ENCODE results near the gene HNRNPUL2. TPM values are rescaled to one million over a fixed set of nuclear protein-coding genes. Genes with fewer than 3 reads are reported as not detected.
"Not testable (repeated sequence)": the region's sequence is repeated elsewhere in the genome, so short reads cannot be mapped to it uniquely, and the experiment has no call there.

HNRNPUL2 gene
- total RNA-seq, 1 donor from 2014 or later: 30.9 TPM

DNA sequence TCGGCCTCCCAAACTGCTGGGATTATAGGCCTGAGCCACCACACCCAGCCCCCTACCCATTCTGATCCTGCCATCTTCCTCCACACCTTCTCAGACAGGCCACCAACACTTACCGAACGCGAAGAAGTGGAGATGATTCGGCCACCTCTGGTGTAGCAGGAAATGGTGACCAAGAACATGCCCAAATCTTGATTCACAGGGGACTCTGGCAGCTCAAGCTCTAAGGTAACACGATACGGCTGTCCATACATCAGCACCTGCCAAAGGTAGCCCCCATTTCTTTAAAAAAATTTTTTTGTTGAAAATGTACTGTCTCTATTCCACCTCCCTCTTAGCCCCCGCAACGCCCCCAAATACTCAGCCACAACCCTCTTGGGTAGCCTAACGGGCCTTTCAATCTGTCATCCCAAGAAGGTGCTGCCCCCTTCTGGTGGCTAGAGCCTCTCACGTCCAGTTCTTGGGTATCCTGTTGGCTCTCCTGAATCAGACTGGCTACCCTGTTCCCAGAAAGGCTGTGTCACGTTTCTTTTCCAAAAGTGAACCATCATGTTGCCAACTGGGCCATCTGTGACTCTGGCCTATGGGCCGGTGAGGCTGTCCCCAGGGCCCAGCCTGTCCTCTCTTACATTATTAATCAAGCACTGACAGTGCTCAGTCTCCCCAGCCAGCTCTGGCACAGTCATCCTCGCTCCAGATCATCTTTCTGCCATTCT is 32.6 kb downstream of the HNRNPUL2 start:
- Histone ChIP-seq H3F3A (ENCODE audit: low read depth) (peaks cover 5% of the 10 kb centered on the region), H3K4me2 (no peak overlapping the region), H3K4me3 (no peak overlapping the region), H3K9ac (no peak overlapping the region), H4K20me1 (ENCODE audit: low read depth) (no peaks in the 10 kb centered on the region), H2AFZ (replicated peaks) (no peak overlapping the region), H3K27me3 (no peaks in the 10 kb centered on the region), H3K4me1 (no peaks in the 10 kb centered on the region), H3K9me3 (ENCODE audit: low read depth) (no peaks in the 10 kb centered on the region), H3K36me3 (no peaks in the 10 kb centered on the region), H3K27ac (no peak overlapping the region), H3K79me2 (ENCODE audit: low read depth) (no peaks in the 10 kb centered on the region)
- DNase-seq (ENCODE audit: low spot score): peak; percentile 91
- H3K9me3 Mint-ChIP-seq: no peaks in the 10 kb centered on the region
- H3K4me1 Mint-ChIP-seq: peaks cover 4% of the 10 kb centered on the region
- TF ChIP-seq EZH2phosphoT487 (IDR thresholded peaks at IDR 0.05) (no peak), EZH2 (IDR thresholded peaks at IDR 0.05) (no peak), CTCF (IDR thresholded peaks at IDR 0.05) (peak; percentile 89)
- peaks cover 18% of the 10 kb centered on the region for H3K36me3 Mint-ChIP-seq
- H3K27me3 Mint-ChIP-seq (ENCODE audit: insufficient read depth, low read depth): peaks cover 2% of the 10 kb centered on the region
- H3K27ac Mint-ChIP-seq: peak overlapping the region; percentile 65
- H3K4me3 Mint-ChIP-seq: peak overlapping the region; percentile 11

- not testable (repeated sequence) for H3K27me3 Mint-ChIP-seq (ENCODE audit: insufficient read depth, low read depth); H3K36me3 ChIP-seq; H3K27ac ChIP-seq; H4K20me1 ChIP-seq (ENCODE audit: low read depth); H3K79me2 ChIP-seq (ENCODE audit: low read depth); H3K9me3 Mint-ChIP-seq; H3K4me2 ChIP-seq; H3K4me1 Mint-ChIP-seq; H3K27me3 ChIP-seq; H3K4me1 ChIP-seq; H3K4me3 Mint-ChIP-seq; H3K9me3 ChIP-seq (ENCODE audit: low read depth); H3K9ac ChIP-seq; H3K4me3 ChIP-seq; H3F3A ChIP-seq (ENCODE audit: low read depth); H2AFZ ChIP-seq (replicated peaks); DNase-seq (ENCODE audit: low spot score); H3K27ac Mint-ChIP-seq
- peaks cover 17% of the 10 kb centered on the region for H3K36me3 Mint-ChIP-seq
Measured at GRCh38 chr11:62693624-62694023, 33.6 kb downstream of the HNRNPUL2 start.

DNA sequence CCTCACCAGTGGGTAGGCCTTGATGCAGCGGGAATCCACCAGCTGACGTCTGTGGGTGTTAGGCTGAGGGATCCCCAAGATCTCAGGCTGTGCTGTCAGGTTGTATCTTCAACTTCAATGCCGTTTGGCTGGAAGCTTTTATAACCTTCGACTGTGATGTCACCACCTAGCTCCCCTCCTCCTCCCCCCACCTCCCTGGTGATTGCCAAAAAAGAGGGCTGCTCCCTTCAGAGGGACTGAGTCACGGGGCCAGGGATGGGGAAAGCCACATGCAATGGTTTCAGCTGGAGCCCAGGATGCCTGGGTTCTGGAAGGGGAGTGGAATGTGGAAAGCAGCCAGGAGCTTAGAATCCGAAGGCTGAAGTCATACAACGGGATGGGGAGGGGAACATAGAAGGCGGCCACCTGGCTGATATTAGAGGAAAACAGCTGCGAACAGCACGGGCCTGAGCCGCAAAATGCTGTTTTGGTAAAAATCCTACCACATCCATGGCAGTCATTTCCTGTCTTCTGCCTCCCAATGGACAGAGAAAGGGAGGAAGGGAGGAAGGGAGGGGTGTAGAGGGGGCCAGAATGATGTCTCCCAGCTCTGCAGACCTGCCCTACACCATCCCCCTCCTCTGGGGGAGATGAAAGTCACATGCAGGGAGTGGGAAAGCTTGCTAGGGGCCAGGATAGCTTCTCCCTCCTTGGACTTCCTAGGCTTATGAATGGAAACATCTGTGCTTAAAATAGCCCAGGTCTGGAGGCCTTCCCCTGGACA is 37.7 kb downstream of the HNRNPUL2 start, which contains the start of gene LRRN4CL:
TSS of gene LRRN4CL (minus strand) at position 110 of the 763 bp plus-strand sequence. CDS start 1,022 bp downstream, outside the sequence.
- H3F3A ChIP-seq (ENCODE audit: low read depth): peaks cover 7% of the 10 kb centered on the region
- H3K9me3 ChIP-seq (ENCODE audit: low read depth): no peaks in the 10 kb centered on the region
- no peaks in the 10 kb centered on the region for H4K20me1 ChIP-seq (ENCODE audit: low read depth)
- DNase-seq (ENCODE audit: low spot score): no peak
- H3K9ac ChIP-seq: no peak within 1 kb of the TSS
- H3K27me3 ChIP-seq: no peaks in the 10 kb centered on the region
- no peaks in the 10 kb centered on the region for H3K9me3 Mint-ChIP-seq
- H3K36me3 Mint-ChIP-seq: peaks cover 8% of the 10 kb centered on the region
- peak within 1 kb of the TSS; percentile 13 for H3K27ac ChIP-seq
- no peak within 1 kb of the TSS for H3K4me2 ChIP-seq
- no peaks in the 10 kb centered on the region for H3K4me1 ChIP-seq
- no peak within 1 kb of the TSS for H3K4me3 ChIP-seq
- no peak within 1 kb of the TSS for H3K27ac Mint-ChIP-seq
- no peaks in the 10 kb centered on the region for H3K36me3 ChIP-seq
- peaks cover 6% of the 10 kb centered on the region for H3K4me1 Mint-ChIP-seq
- peaks cover 2% of the 10 kb centered on the region for H3K27me3 Mint-ChIP-seq (ENCODE audit: insufficient read depth, low read depth)
- no peak within 1 kb of the TSS for H2AFZ ChIP-seq (replicated peaks)
- H3K4me3 Mint-ChIP-seq: peak within 1 kb of the TSS; percentile 53
- H3K79me2 ChIP-seq (ENCODE audit: low read depth): no peaks in the 10 kb centered on the region
- TF ChIP-seq CTCF (IDR thresholded peaks at IDR 0.05) (no peak), EZH2phosphoT487 (IDR thresholded peaks at IDR 0.05) (no peak), EZH2 (IDR thresholded peaks at IDR 0.05) (no peak)

DNA sequence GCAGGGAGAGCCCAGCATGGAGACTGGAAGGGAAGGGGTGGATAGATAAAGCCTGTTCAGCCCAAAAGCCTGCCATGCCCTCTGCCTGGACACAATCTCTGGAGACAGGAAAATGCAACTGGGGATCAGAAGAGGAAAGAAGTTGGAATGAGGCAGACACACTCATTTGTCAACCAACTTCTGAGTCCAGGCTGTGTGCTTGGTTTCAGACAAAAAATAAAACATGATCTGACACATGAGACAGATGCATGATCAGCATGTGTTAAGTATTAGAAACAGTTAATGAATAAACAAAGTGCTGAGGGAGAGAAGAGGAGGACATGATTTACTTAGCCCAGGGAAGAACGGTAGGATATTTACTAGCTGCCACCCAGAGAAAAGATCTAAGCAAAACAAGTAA is 38.8 kb downstream of the HNRNPUL2 start:
- H3K9ac ChIP-seq: no peak overlapping the region
- no peak overlapping the region for H3K27ac ChIP-seq
- no peak overlapping the region for H3K4me3 ChIP-seq
- no peaks in the 10 kb centered on the region for H3K9me3 Mint-ChIP-seq
- peaks cover 7% of the 10 kb centered on the region for H3F3A ChIP-seq (ENCODE audit: low read depth)
- H3K4me2 ChIP-seq: no peak overlapping the region
- H3K27ac Mint-ChIP-seq: no peak overlapping the region
- H4K20me1 ChIP-seq (ENCODE audit: low read depth): no peaks in the 10 kb centered on the region
- H3K9me3 ChIP-seq (ENCODE audit: low read depth): no peaks in the 10 kb centered on the region
- no peaks in the 10 kb centered on the region for H3K79me2 ChIP-seq (ENCODE audit: low read depth)
- H2AFZ ChIP-seq (replicated peaks): no peak overlapping the region
- no peak for TF ChIP-seq EZH2phosphoT487 (IDR thresholded peaks at IDR 0.05)
- TF ChIP-seq CTCF (IDR thresholded peaks at IDR 0.05): no peak
- TF ChIP-seq EZH2 (IDR thresholded peaks at IDR 0.05): no peak
- no peaks in the 10 kb centered on the region for H3K27me3 ChIP-seq
- no peak for DNase-seq (ENCODE audit: low spot score)
- H3K4me3 Mint-ChIP-seq: no peak overlapping the region
- H3K4me1 ChIP-seq: no peaks in the 10 kb centered on the region
- H3K36me3 ChIP-seq: no peaks in the 10 kb centered on the region
- peaks cover 8% of the 10 kb centered on the region for H3K36me3 Mint-ChIP-seq
- H3K27me3 Mint-ChIP-seq (ENCODE audit: insufficient read depth, low read depth): peaks cover 2% of the 10 kb centered on the region
- H3K4me1 Mint-ChIP-seq: peaks cover 6% of the 10 kb centered on the region

Measured in neural progenitor cell (in vitro differentiated cells).